ENCODE measurements around the gene PHF5A. TPM values are rescaled to one million over a fixed set of nuclear protein-coding genes. Genes with fewer than 3 reads are reported as not detected.

The PHF5A gene
- total and polyA plus RNA-seq, 10 of the 15 experiments (the other 5 are each of a cell fraction or from before 2014, with no cell fraction given), result 40.5 to 115 (median 79.2) TPM

DNA sequence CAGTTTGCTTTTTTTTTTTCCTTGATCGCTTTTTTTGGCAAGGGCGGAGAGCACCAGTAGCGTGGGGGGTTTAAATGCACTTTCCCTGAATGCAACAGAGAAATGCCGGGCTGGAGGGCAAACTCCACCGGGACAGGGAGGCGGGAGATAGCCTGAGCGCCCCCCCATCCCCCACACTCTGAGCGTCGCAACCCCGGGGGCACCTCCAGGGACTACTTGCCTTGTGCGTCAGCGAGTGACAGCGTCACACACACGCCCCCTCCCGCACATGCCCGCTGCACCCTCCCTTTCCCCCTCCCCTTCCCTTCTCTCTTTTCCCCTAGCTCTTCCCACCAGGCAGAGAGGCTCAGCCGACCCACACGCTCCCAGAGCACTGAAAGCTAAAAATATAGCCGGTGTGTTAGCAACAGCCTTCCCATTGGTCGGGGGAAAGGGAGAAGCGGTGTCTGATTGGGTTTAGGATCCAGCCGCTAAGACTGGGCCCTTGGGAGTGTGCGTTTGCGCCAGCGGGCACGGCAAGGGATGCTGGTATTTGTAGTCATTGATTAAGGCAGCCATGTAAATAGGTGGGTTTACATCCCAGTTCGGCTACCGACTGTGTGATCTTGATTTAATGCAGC lies 20.2 kb downstream of the PHF5A start (continued):
- no peak for TF ChIP-seq ZZZ3 (IDR thresholded peaks at IDR 0.05; ENCODE audit: control insufficient read depth, insufficient read length, low read depth)
- TF ChIP-seq MAX (IDR thresholded peaks at IDR 0.05; ENCODE audit: low read depth, low read length), result peak; percentile 54; the same call in 1 of the 2 replicates
- TF ChIP-seq CHD2 (IDR thresholded peaks at IDR 0.05; ENCODE audit: borderline replicate concordance, low read depth, low read length), result peak; percentile 90
- no peak for TF ChIP-seq ASH2L (IDR thresholded peaks at IDR 0.05; ENCODE audit: borderline replicate concordance, low read depth)

DNA sequence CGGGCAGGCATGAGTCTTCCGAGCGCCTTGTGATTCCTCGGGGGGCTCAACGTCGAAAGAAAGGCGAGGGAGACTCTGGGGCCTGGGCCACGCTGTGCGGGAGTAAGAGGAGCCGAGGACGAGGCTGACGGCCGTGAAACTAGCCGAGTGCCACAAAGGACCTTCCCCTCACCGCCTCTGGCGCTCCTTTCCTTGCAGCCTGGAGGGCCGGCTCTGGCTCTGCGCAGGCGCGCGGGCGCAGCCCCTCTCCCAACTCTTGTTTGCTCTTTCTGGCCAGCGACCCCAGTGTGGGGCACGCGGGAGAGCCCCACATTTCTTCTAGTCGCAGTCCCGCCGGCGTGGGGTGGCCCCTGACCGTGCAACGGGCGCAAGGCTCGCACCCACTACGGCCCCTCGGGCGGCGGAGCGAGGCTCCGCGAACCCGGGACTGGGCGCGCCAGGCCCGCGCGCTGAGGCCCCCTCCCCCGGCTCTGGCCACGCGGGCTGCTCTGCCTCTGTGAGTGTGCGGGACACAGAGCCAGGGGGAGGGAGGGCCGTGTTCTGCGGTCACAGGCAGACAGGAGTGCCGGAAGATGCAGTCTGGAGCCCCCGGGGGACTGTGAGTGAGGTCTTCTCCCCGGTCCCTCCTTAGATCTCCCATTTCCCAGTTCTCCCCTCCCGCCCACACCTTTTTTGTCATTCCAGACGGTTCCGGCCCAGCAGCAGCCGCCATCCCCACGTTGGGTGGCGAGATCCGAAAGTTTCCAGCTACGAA lies 20.9 kb downstream of the PHF5A start:
- Histone ChIP-seq H3K4me3 (peak overlapping the region; percentile 86), H3K27me3 (replicated peaks in 1 of 2; ENCODE audit: control insufficient read depth in 2 of 2, insufficient read depth in 2 of 2, low read length in 1 of 2) (no peaks in the 10 kb centered on the region), H3K4me1 (ENCODE audit: control insufficient read depth, insufficient read depth, low read length) (0 out of 2 replicates have a peak, but pooled peaks cover 4% of the 10 kb centered on the region), H3K79me2 (ENCODE audit: control insufficient read depth, insufficient read depth, low read length) (peaks cover 52% of the 10 kb centered on the region), H2AFZ (ENCODE audit: control insufficient read depth, low read depth, low read length) (peak overlapping the region; percentile 70), H3K9ac (ENCODE audit: control insufficient read depth, insufficient read depth, low read length) (peak overlapping the region; percentile 88), H3K27ac (ENCODE audit: control insufficient read depth, insufficient read depth) (peak overlapping the region; percentile 88), H4K20me1 (ENCODE audit: control insufficient read depth, insufficient read depth) (no peaks in the 10 kb centered on the region), H3K4me2 (ENCODE audit: control insufficient read depth, insufficient read depth) (peak overlapping the region; percentile 48), H3K9me3 (replicated peaks; ENCODE audit: control insufficient read depth, insufficient read depth, low read length) (no peaks in the 10 kb centered on the region), H3K36me3 (ENCODE audit: control insufficient read depth in 2 of 2, insufficient read depth in 2 of 2, low read length in 1 of 2) (peaks cover 0 to 5% of the 10 kb centered on the region in 2 experiments; a peak in 1 of 4 replicates)
- no peak for DNase-seq (ENCODE audit: low read depth, low spot score)
- RAD21 ChIA-PET (ENCODE audit: unreplicated experiment), result interaction anchor here (0.7 to 2.6 kb wide), 16 partner anchors 21 to 414 kb away, joined by 3 to 22 read pairs (median 6); partner anchors contain the start of genes ACO2, PHF5A and TEF
- in situ Hi-C loops (cut with MboI), result no loop called here
- SMC1A ChIA-PET (ENCODE audit: uncharacterized antibody, unreplicated experiment), result interaction anchor here (1.3 to 3.8 kb wide), 9 partner anchors 21 to 171 kb away, joined by 3 to 18 read pairs (median 12); partner anchors contain the start of genes ACO2 and PHF5A
- CTCF ChIA-PET, result interaction anchor here (0.6 to 2.4 kb wide), 11 partner anchors 21 to 96 kb away, joined by 3 to 9 read pairs (median 4); partner anchors contain the start of genes ACO2, PHF5A and POLR3H
- BruUV-seq (replicated peaks), result no TSS peak
- FAIRE-seq, result no peak
- intact Hi-C loops (cut with micrococcal nuclease; ENCODE audit: unreplicated experiment), result loop anchor here (1.0 to 5.0 kb wide), 3 partner anchors 22 to 55 kb away; partner anchors contain the start of gene ACO2
- under 1% methylated on average over 61 of the region's 63 CpGs for WGBS (ENCODE audit: insufficient coverage, insufficient replicate concordance, low lambda C conversion rate, missing lambda C conversion rate)
- POLR2A ChIA-PET, result interaction anchor here (0.6 to 6.3 kb wide), 23 partner anchors 10 to 994 kb away, joined by 3 to 122 read pairs (median 7); partner anchors contain the start of genes ACO2, DESI1, PHF5A and PMM1
- ATAC-seq, result peak; percentile 44
- TF ChIP-seq, protein P1, sequence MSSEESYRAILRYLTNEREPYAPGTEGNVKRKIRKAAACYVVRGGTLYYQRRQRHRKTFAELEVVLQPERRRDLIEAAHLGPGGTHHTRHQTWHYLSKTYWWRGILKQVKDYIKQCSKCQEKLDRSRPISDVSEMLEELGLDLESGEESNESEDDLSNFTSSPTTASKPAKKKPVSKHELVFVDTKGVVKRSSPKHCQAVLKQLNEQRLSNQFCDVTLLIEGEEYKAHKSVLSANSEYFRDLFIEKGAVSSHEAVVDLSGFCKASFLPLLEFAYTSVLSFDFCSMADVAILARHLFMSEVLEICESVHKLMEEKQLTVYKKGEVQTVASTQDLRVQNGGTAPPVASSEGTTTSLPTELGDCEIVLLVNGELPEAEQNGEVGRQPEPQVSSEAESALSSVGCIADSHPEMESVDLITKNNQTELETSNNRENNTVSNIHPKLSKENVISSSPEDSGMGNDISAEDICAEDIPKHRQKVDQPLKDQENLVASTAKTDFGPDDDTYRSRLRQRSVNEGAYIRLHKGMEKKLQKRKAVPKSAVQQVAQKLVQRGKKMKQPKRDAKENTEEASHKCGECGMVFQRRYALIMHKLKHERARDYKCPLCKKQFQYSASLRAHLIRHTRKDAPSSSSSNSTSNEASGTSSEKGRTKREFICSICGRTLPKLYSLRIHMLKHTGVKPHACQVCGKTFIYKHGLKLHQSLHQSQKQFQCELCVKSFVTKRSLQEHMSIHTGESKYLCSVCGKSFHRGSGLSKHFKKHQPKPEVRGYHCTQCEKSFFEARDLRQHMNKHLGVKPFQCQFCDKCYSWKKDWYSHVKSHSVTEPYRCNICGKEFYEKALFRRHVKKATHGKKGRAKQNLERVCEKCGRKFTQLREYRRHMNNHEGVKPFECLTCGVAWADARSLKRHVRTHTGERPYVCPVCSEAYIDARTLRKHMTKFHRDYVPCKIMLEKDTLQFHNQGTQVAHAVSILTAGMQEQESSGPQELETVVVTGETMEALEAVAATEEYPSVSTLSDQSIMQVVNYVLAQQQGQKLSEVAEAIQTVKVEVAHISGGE (CRISPR knock-in tag; IDR thresholded peaks at IDR 0.05), result no peak
- TF ChIP-seq NRF1 (conservative IDR thresholded peaks at IDR 0.05; ENCODE audit: low read depth, low read length), result peak; percentile 65
- TF ChIP-seq TAF1 (IDR thresholded peaks at IDR 0.05; ENCODE audit: borderline replicate concordance, low read depth, low read length), result peak; percentile 42; the same call in 1 of the 2 replicates
- no peak for TF ChIP-seq ZNF384 (IDR thresholded peaks at IDR 0.05; ENCODE audit: borderline replicate concordance, low read depth, low read length)
- TF ChIP-seq POLR2A (IDR thresholded peaks at IDR 0.05; ENCODE audit: low read depth, low read length), result peak; percentile 37; the same call in 1 of the 2 replicates
- TF ChIP-seq BACH1 (IDR thresholded peaks at IDR 0.05; ENCODE audit: borderline replicate concordance), result peak; percentile 46; the same call in 1 of the 2 replicates
- TF ChIP-seq GABPA (IDR thresholded peaks at IDR 0.05; ENCODE audit: low read depth), result no peak
- no peak for TF ChIP-seq KDM1A (IDR thresholded peaks at IDR 0.05; ENCODE audit: borderline replicate concordance)
- peak in 1 of 2 experiments; percentile 19; a peak in 1 of 3 replicates for TF ChIP-seq EGR1 (IDR thresholded peaks at IDR 0.05; ENCODE audit: borderline replicate concordance in 1 of 2, low read depth in 2 of 2, low read length in 2 of 2)
- TF ChIP-seq POLR2AphosphoS5 (IDR thresholded peaks at IDR 0.05; ENCODE audit: low read length), result peak; percentile 24; the same call in 1 of the 2 replicates
